HepG2 (cell line): ENCODE results near the gene FUT8. TPM values are rescaled to one million over a fixed set of nuclear protein-coding genes. Genes with fewer than 3 reads are reported as not detected.

Experiments
- ATAC-seq: fragments of 200-7000 bp; cut with Tn5 transposase; 3 replicates; pipeline ENCODE4 v1.9.1; 2020; ENCODE audit warnings: mild to moderate bottlenecking, moderate library complexity
- BruUV-seq: library from RNA; stranded (reverse); fragments of 400-500 nt; replicated peaks from 2 replicates; lab custom pipeline; 2021; lab: Mats Ljungman, UMichigan
- CTCF ChIA-PET: fragments of 300-600 bp; formaldehyde crosslinking; extraction: SDS; loops from one replicate; lab custom pipeline; 2021; ENCODE audit warnings: low total read pairs, inconsistent platforms, low intra/inter-chr PET ratio; lab: Yijun Ruan, JAX
- POLR2A ChIA-PET: fragments of 350-600 bp; sonication (Branson Sonifier 250); formaldehyde crosslinking; loops from one replicate; lab custom pipeline; 2020; ENCODE audit warnings: antibody characterized with exemption, inconsistent platforms; lab: Yijun Ruan, JAX
- DNase-seq: peaks from one replicate; pipeline ENCODE4 v3.0.0-alpha.2; 2015; ENCODE audit warnings: low spot score
- FAIRE-seq: peaks from 3 replicates; lab custom pipeline; 2011; peaks lifted over from hg19 to GRCh38; lab: Jason Lieb, UNC
- H2AFZ ChIP-seq: one replicate; pipeline ENCODE4 v1.6.1; 2011; ENCODE audit warnings: low read length, inconsistent platforms
- H3K27ac ChIP-seq: fragments of 300-600 bp; 3 replicates; pipeline ENCODE4 v1.8.0; 2011; ENCODE audit warnings: mixed run types, mild to moderate bottlenecking, mixed read lengths, low read length, inconsistent platforms; ENCODE audit not compliant: insufficient read depth; ENCODE audit errors: extremely low read length
- H3K27me3 ChIP-seq, 2 experiments: fragments of 200-600 bp in 1 of 2; 2 replicates in 1 of 2; 3 replicates in 1 of 2; pipeline versions ENCODE4 v1.6.0 to v1.8.0; 2011; ENCODE audit warnings: low read length in 2 of 2, mild to moderate bottlenecking in 2 of 2, moderate library complexity in 2 of 2, inconsistent platforms in 1 of 2; ENCODE audit not compliant: insufficient read depth in 2 of 2, control insufficient read depth in 1 of 2
- H3K36me3 ChIP-seq, 2 experiments: fragments of 200-600 bp in 1 of 2; replicated peaks in 1 of 2; 2 replicates in 1 of 2; 3 replicates in 1 of 2; pipeline versions ENCODE4 v1.5.1 to v1.8.0; 2011; ENCODE audit warnings: low read length in 2 of 2, inconsistent platforms in 1 of 2; ENCODE audit not compliant: insufficient read depth in 2 of 2, control insufficient read depth in 1 of 2
- H3K4me1 ChIP-seq: 2 replicates; pipeline ENCODE4 v1.5.1; 2012; ENCODE audit warnings: low read length, inconsistent platforms; ENCODE audit not compliant: insufficient read depth
- H3K4me2 ChIP-seq: 2 replicates; pipeline ENCODE4 v1.6.0; 2011; ENCODE audit warnings: low read depth, low read length, inconsistent platforms
- H3K4me3 ChIP-seq, 3 experiments: fragments of 200-600 bp in 1 of 3; sonication (generic), shearing (Covaris generic) in 1 of 3; replicated peaks in 1 of 3; 2 replicates each; pipeline ENCODE4 v1.5.1; 2011 to 2016; ENCODE audit warnings: low read length in 3 of 3, inconsistent platforms in 2 of 3, low read depth in 2 of 3, mild to moderate bottlenecking in 2 of 3, control low read depth in 1 of 3, mixed read lengths in 1 of 3; ENCODE audit not compliant: insufficient read depth in 1 of 3
- H3K79me2 ChIP-seq: one replicate; pipeline ENCODE4 v1.6.1; 2011; ENCODE audit warnings: low read length, inconsistent platforms; ENCODE audit not compliant: insufficient read depth
- H3K9ac ChIP-seq: 2 replicates; pipeline ENCODE4 v1.6.0; 2011; ENCODE audit warnings: mild to moderate bottlenecking, low read depth, low read length, inconsistent platforms; ENCODE audit not compliant: insufficient read depth
- H3K9me3 ChIP-seq: 2 replicates; pipeline ENCODE4 v1.5.1; 2012; ENCODE audit warnings: mild to moderate bottlenecking, low read length
- H4K20me1 ChIP-seq: 2 replicates; pipeline ENCODE4 v1.6.0; 2011; ENCODE audit warnings: inconsistent platforms, mild to moderate bottlenecking, low read length, moderate library complexity; ENCODE audit not compliant: insufficient read depth
- ARID4A ChIP-seq: sonication (generic); formaldehyde crosslinking; IDR thresholded peaks from 2 replicates; pipeline ENCODE4 v1.5.0; 2020; ENCODE audit warnings: mild to moderate bottlenecking, missing genetic modification reagents, borderline replicate concordance
- CHCHD3 ChIP-seq: sonication (generic); formaldehyde crosslinking; IDR thresholded peaks from 2 replicates; pipeline ENCODE4 v1.8.0; 2022; ENCODE audit warnings: mild to moderate bottlenecking, missing genetic modification reagents, moderate library complexity
- GZF1 ChIP-seq: sonication (generic); formaldehyde crosslinking; IDR thresholded peaks from 2 replicates; pipeline ENCODE4 v1.5.1; 2020; ENCODE audit warnings: mild to moderate bottlenecking, missing genetic modification reagents
- HDAC6 ChIP-seq: fragments of 200-600 bp; sonication (generic); IDR thresholded peaks from 2 replicates; pipeline ENCODE4 v1.7.0; 2017; ENCODE audit warnings: mild to moderate bottlenecking, antibody characterized with exemption, low read length, low read depth
- HINFP ChIP-seq: sonication (generic); formaldehyde crosslinking; IDR thresholded peaks from 2 replicates; pipeline ENCODE4 v1.4.0; 2020; ENCODE audit warnings: low read depth, mild to moderate bottlenecking, missing genetic modification reagents
- HMGA1 ChIP-seq: sonication (generic); formaldehyde crosslinking; conservative IDR thresholded peaks from 2 replicates; pipeline ENCODE4 v1.4.0; 2020; ENCODE audit warnings: missing genetic modification reagents
- KDM4B ChIP-seq: sonication (generic); formaldehyde crosslinking; IDR thresholded peaks from 2 replicates; pipeline ENCODE4 v1.4.0; 2020; ENCODE audit warnings: missing genetic modification reagents
- NFRKB ChIP-seq: fragments of 450-650 bp; IDR thresholded peaks from 2 replicates; pipeline ENCODE4 v1.6.1; 2017
- ZBTB14 ChIP-seq: sonication (generic); formaldehyde crosslinking; IDR thresholded peaks from 2 replicates; pipeline ENCODE4 v1.4.0; 2020; ENCODE audit warnings: missing genetic modification reagents
- ZBTB20 ChIP-seq: sonication (generic); formaldehyde crosslinking; IDR thresholded peaks from 2 replicates; pipeline ENCODE4 v1.8.1; 2023; ENCODE audit warnings: missing genetic modification reagents, low read depth, mild to moderate bottlenecking, borderline replicate concordance
- ZNF33B ChIP-seq: sonication (generic); formaldehyde crosslinking; IDR thresholded peaks from 2 replicates; pipeline ENCODE4 v1.5.1; 2020; ENCODE audit warnings: mild to moderate bottlenecking, missing genetic modification reagents
- ZNF577 ChIP-seq: sonication (generic); formaldehyde crosslinking; IDR thresholded peaks from 2 replicates; pipeline ENCODE4 v1.4.0; 2020; ENCODE audit warnings: mild to moderate bottlenecking, low read depth, missing genetic modification reagents, borderline replicate concordance
- ZNF616 ChIP-seq: sonication (generic); formaldehyde crosslinking; IDR thresholded peaks from 2 replicates; pipeline ENCODE4 v1.5.0; 2020; ENCODE audit warnings: low read depth, mild to moderate bottlenecking, missing genetic modification reagents
- ZNF709 ChIP-seq: sonication (generic); formaldehyde crosslinking; IDR thresholded peaks from 2 replicates; pipeline ENCODE4 v1.5.0; 2020; ENCODE audit warnings: mild to moderate bottlenecking, missing genetic modification reagents
- ZNF776 ChIP-seq: sonication (generic); formaldehyde crosslinking; IDR thresholded peaks from 2 replicates; pipeline ENCODE4 v1.4.0; 2020; ENCODE audit warnings: mild to moderate bottlenecking, missing genetic modification reagents
- WGBS: methylation state at CpG from one replicate; pipeline ENCODE4 v1.1.6; 2017; ENCODE audit warnings: low lambda C conversion rate; 5-methylcytosine and 5-hydroxymethylcytosine counted together
- in situ Hi-C: cut with HindIII; loops from 2 replicates; pipeline ENCODE4 v1.10.0; 2017; ENCODE audit warnings: low pct_unique_long_range_greater_than_20kb; ENCODE audit not compliant: extremely low pct_ligation_motif_present
- intact Hi-C: fragments of 100-400 bp; cut with micrococcal nuclease; formaldehyde crosslinking; loops from one replicate; pipeline ENCODE4 v1.10.0; 2022; ENCODE audit not compliant: unreplicated experiment
- polyA plus RNA-seq, 8 experiments: library from polyadenylated mRNA; depleted of rRNA in 3 of 8; stranded (reverse) in 7 of 8; unstranded in 1 of 8; fragments of >200 nt; fragmentation: Illumina TruSeq in 4 of 8; extraction: Trizol in 4 of 8; gene quantifications; 2 replicates each; pipeline versions ENCODE4 v1.2.1 to v1.2.3, GENCODE V29; 2011 to 2016; ENCODE audit warnings: low read depth in 4 of 8, missing spikeins in 1 of 8, mixed read lengths in 1 of 8; ENCODE audit not compliant: insufficient read depth in 1 of 8
- total RNA-seq, 5 experiments: library from RNA; depleted of rRNA; stranded (reverse); fragments of >200 nt; fragmentation: Illumina TruSeq; extraction: Trizol; gene quantifications; 2 replicates each; pipeline ENCODE4 v1.2.3, GENCODE V29; 2016; ENCODE audit warnings: low read depth in 1 of 5
- TF ChIP-seq, protein P1 (sequence below): fragments of 450-650 bp; IDR thresholded peaks from 2 replicates; pipeline ENCODE4 v1.6.1; 2017; ENCODE audit warnings: mild to moderate bottlenecking

FUT8 gene
- total and polyA plus RNA-seq, 2 of the 13 experiments (the other 11 are each of a cell fraction or from before 2014, with no cell fraction given): 9.3 to 17.5 TPM

DNA sequence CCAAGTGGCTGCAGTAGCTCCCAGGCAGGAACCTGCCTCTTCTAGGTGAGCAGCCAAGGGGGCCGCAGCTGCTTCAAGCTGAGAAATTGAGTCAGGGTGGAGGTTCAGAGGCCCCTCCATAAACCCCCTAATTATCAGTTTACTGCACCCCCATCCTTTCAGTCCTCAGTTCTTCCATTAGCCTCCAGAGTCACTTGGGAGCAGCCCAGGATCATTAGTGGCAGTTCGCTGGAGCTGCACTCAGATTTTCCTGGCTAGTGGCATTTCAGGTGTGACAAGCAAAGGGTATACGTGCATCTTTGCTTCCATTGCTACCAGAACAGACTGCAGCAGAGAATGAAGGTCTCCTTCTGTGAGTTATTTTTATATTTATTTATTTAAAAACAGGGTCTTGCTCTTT is 358.7 kb downstream of the FUT8 start:
- ChIA-PET CTCF (no interaction called here), POLR2A (no interaction called here)
- no peak overlapping the region for H2AFZ ChIP-seq
- TF ChIP-seq HDAC6 (no peak), NFRKB (no peak), ARID4A (CRISPR knock-in tag) (no peak), ZNF33B (CRISPR knock-in tag) (no peak), ZNF709 (no peak), KDM4B (CRISPR knock-in tag) (no peak), ZNF616 (CRISPR knock-in tag) (no peak), ZBTB14 (CRISPR knock-in tag) (no peak), ZNF776 (CRISPR knock-in tag) (no peak), ZNF577 (CRISPR knock-in tag) (no peak), ZBTB20 (CRISPR knock-in tag) (no peak), HMGA1 (no peak), CHCHD3 (CRISPR knock-in tag) (no peak), HINFP (CRISPR knock-in tag) (no peak), GZF1 (no peak)
- TF ChIP-seq, protein P1, sequence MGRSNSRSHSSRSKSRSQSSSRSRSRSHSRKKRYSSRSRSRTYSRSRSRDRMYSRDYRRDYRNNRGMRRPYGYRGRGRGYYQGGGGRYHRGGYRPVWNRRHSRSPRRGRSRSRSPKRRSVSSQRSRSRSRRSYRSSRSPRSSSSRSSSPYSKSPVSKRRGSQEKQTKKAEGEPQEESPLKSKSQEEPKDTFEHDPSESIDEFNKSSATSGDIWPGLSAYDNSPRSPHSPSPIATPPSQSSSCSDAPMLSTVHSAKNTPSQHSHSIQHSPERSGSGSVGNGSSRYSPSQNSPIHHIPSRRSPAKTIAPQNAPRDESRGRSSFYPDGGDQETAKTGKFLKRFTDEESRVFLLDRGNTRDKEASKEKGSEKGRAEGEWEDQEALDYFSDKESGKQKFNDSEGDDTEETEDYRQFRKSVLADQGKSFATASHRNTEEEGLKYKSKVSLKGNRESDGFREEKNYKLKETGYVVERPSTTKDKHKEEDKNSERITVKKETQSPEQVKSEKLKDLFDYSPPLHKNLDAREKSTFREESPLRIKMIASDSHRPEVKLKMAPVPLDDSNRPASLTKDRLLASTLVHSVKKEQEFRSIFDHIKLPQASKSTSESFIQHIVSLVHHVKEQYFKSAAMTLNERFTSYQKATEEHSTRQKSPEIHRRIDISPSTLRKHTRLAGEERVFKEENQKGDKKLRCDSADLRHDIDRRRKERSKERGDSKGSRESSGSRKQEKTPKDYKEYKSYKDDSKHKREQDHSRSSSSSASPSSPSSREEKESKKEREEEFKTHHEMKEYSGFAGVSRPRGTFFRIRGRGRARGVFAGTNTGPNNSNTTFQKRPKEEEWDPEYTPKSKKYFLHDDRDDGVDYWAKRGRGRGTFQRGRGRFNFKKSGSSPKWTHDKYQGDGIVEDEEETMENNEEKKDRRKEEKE: no peak
- ATAC-seq (no peak), FAIRE-seq (no peak), DNase-seq (no peak)
- no peaks in the 10 kb centered on the region for H3K9me3 ChIP-seq
- H3K36me3 ChIP-seq: no peaks in the 10 kb centered on the region
- WGBS: 39% methylated on average over 3 of the region's 3 CpGs
- no peaks in the 10 kb centered on the region for H3K4me1 ChIP-seq
- in situ Hi-C loops: no loop called here
- no peak overlapping the region for H3K4me2 ChIP-seq
- no peaks in the 10 kb centered on the region for H4K20me1 ChIP-seq
- no TSS peak for BruUV-seq
- intact Hi-C loops: no loop called here
- no peak overlapping the region for H3K4me3 ChIP-seq
- H3K9ac ChIP-seq: no peak overlapping the region
- no peaks in the 10 kb centered on the region for H3K79me2 ChIP-seq
- H3K27me3 ChIP-seq: peaks cover 2 to 5% of the 10 kb centered on the region in 2 experiments; a peak in 1 of 5 replicates
- H3K27ac ChIP-seq: no peak overlapping the region
